ENCODE data around the gene HSPBP1. TPM values are rescaled to one million over a fixed set of nuclear protein-coding genes. Genes with fewer than 3 reads are reported as not detected.
A peak's percentile ranks its signal among the peaks of the same experiment; 100 is the strongest.

The HSPBP1 gene
- polyA plus RNA-seq, 4 donors = 20.7 to 46.5 (median 25.4) TPM

- no peak for DNase-seq (ENCODE audit: low read depth in 4 of 4, low spot score in 3 of 4)
Measured at GRCh38 chr19:55305983-55306562, 26.2 kb upstream of the HSPBP1 start.

DNA sequence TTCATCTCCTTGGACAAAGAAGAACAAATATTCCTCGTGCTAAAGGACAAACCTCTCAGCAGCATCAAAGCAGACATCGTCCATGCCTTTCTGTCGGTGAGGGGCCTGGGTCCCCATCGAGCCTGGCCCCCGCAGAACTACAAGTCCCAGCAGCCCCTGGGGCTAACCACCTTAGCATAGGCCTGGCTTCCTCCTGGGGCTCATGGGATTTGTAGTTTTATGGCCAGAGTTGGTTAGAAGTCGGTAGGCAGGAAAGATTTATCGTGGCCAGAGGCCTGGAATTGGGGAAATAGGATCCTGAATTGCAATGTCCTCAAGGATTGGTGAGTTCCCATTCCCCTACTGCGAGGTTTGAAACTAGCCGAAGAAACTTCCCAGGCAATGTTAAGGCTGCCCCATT is 25.6 kb upstream of the HSPBP1 start:
- DNase-seq (ENCODE audit: low read depth in 4 of 4, low spot score in 3 of 4) = no peak

GRCh38 chr19:55304980-55305379 is 25.1 kb upstream of the HSPBP1 start:
- DNase-seq (ENCODE audit: low read depth in 4 of 4, low spot score in 3 of 4) = no peak

DNA sequence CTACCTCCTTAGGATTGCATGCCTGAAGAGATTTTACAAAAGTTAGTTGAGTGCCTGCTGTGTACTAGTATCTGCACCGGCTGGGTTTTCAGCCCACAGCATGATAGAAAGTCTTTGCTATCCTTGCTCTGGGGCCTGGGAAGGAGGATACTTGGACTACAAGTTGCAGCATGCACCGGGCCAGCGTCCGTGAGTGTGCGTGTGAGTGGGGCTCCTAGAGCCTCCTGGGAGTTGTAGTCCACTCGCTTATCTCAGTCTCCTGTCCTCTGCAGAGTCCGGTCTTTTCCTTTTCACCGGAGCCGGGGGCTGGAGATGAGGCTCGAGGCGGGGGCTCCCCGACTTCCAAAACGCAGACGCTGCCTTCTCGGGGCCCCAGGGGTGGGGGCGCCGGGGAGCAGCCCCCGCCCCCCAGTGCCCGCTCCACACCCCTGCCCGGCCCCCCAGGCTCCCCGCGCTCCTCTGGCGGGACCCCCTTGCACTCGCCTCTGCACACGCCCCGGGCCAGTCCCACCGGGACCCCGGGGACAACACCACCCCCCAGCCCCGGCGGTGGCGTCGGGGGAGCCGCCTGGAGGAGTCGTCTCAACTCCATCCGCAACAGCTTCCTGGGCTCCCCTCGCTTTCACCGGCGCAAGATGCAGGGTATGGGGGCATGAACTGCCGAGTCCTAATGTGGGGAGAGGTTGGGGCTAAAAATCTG is 24.5 kb upstream of the HSPBP1 start:
- no peak for DNase-seq (ENCODE audit: low read depth in 4 of 4, low spot score in 3 of 4)

- DNase-seq (ENCODE audit: low read depth in 4 of 4, low spot score in 3 of 4) = no peak
Measured at GRCh38 chr19:55303477-55303876, 23.6 kb upstream of the HSPBP1 start.

- DNase-seq (ENCODE audit: low read depth in 4 of 4, low spot score in 3 of 4) = no peak
Measured at GRCh38 chr19:55302318-55302703, 22.4 kb upstream of the HSPBP1 start.

DNA sequence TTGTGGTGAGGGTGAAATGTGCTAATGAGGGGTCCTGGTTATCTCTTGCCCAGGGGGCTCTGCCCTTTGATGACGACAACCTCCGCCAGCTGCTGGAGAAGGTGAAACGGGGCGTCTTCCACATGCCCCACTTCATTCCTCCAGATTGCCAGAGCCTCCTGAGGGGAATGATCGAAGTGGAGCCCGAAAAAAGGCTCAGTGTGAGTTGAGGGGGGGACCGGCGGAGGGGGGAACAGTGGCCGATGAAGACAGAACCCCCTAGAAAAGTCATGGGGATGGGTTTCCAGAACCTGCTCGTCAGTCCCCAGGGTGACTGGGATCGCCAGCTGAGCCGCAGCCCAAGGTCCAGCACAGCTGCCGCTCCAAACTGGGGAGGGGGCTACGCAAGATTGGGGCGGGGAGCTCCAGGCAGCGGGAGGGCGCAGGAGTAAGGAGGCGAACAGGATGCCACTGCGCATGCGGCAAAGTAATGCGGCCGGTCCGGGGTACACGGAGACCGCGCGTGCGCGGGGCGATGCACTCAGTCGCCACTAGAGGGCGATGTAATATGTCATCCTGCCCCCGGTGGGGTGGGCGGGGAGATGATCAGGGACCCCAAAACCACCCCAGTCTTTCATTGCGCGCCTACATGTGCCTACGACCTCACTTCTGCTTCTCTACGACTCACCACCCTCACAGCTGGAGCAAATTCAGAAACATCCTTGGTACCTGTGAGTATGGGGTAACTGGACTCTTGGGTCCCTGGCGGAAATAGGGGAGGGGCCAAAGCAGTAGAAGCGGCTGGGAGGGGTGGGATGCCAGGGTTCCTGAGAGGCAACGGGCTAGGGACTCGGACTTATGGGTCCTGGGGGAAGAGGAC is 21.8 kb upstream of the HSPBP1 start:
- peak in 2 of 4 donors; percentile 61 to 69 for DNase-seq (ENCODE audit: low read depth in 4 of 4, low spot score in 3 of 4)

GRCh38 chr19:55300886-55301458 is 21.1 kb upstream of the HSPBP1 start:
- DNase-seq (ENCODE audit: low read depth in 4 of 4, low spot score in 3 of 4) = no peak

DNA sequence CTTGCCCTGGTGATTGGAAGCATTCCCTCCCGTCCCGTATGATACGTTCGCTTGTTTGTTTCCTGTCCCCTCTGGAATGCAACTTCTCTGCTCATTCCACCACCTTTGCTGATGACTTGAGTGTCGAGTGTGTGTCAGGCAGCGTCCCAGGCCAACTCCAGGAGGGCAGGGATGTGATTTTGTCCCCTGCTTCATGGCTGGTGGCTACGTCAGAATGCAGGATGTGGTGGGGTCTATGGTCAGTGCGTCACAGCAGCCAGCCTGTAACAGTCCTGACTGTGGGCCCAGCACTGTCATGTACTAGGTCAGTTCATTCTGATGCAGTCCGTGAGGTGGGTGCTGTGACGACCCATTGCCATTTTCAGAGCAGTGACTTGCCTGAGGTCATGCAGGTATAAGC is 20.1 kb upstream of the HSPBP1 start:
- no peak for DNase-seq (ENCODE audit: low read depth in 4 of 4, low spot score in 3 of 4)

DNA sequence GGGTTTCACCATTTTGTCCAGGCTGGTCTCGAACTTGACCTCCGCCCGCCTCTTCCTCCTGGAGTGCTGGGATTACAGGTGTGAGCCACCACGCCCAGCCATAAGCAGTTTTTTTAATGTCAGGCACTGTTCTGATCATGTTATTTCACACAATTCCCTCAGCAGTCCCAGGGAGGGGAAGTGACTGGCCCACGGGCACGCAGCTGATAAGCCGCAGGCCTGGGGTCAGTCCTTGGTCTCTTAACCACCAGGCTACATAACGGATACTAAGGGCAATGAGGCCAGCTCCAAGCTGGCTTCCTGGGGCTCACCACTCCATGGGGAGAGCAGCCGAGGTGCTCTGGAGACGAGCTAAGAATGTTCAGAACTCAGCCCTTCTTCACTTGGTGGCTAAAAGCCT is 17.4 kb upstream of the HSPBP1 start:
- DNase-seq (ENCODE audit: low read depth in 4 of 4, low spot score in 3 of 4) = no peak

GRCh38 chr19:55289117-55289796 is 9.3 kb upstream of the HSPBP1 start:
- no peak for DNase-seq (ENCODE audit: low read depth in 4 of 4, low spot score in 3 of 4)

DNA sequence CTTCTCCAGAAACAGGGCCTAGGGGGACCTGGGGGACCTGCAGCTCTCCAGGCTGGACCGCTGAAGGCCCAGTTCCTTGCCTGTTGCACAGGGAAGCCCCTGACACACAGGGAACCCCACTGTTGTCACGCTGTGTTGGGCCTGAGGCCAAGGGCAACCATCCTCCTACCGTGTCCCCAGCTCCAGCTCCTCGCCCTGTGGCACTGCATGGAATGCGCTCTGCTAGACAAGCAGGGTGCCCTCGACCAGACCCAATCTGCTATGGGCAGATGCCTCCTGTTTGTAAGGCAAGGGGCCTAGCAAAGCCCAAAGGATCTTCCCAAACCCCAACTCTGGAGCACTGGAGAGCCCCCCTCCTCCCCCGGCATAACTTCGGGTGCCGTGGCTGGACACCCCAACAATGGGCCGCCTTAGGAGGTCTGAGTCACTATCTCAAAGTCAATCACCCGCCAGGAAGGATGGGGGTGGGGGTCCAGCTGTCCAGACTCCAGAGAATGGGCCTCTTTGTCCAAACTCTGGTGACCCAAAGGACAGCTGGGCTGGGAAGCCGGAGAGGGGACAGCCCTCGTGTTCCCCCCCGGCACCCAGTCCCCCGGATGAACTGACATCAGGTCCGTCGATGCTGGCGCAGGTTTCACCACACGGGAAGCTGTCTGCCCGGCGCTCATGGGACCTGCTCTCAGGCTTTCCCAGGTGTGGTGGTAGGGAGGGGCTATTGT is 7.6 kb upstream of the HSPBP1 start:
- DNase-seq (ENCODE audit: low read depth in 4 of 4, low spot score in 3 of 4) = no peak

DNA sequence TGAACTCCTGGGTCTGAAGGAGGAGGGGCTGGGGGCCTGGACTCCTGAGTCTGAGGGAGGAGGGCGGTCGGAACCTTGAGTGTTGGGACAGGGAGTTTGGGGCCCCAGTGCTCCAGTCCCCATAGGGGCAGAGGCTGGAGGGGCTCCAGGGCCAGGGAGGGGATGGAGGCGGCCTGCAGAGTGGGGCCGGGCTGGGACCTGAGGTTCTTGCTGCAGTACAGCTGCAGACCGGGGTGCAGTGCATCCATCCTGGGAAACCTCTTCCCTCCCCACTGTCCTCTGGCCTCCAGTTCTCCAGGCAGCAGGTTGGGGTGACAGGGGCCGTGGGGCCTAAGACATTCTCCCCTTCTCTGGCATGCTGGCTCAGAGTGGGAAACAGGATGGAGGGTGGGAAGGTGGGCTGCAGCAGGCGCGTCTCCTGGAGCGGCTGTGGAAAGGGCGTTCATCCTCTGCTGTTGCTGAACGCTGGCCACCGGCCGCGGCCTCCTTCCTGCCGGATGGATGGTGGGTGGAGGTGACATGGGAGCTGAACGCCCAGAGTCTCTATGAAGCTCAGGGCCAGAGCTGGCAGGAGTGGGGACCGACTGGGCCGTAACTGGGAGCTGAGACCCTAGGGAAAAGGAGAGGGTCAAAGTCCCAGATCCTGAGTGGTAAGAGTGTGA is 5.5 kb upstream of the HSPBP1 start:
- no peak for DNase-seq (ENCODE audit: low read depth in 4 of 4, low spot score in 3 of 4)

DNA sequence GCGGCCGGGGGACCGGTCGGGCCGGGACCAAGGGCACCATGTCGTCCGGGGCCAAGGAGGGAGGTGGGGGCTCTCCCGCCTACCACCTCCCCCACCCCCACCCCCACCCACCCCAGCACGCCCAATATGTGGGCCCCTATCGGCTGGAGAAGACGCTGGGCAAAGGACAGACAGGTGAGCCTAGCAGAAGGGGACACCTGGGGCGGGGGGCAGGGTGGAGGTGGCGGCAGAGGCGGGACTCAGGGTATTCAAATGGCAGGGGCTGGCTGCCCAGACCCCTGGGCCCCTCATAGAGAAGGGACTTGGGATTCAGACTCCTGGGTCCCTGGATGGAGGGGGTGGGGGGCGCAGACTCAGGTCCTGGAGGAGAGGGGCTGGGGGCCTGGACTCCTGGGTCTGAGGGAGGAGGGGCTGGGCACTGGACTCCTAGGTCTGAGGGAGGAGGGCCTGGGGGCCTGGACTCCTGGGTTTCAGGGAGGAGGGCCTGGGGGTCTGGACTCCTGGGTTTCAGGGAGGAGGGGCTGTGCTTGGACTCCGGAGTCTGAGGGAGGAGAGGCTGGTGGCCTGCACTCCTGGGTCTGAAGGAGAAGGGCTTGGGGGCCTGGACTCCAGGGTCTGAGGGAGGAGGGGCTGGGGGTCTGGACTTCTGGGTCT is 4.6 kb upstream of the HSPBP1 start:
- DNase-seq (ENCODE audit: low read depth in 4 of 4, low spot score in 3 of 4) = no peak

GRCh38 chr19:55283548-55284377 is 3.9 kb upstream of the HSPBP1 start, which contains the start of gene BRSK1:
Gene BRSK1 (plus strand): TSS chr19:55283997. CDS start chr19:55284443, 446 bp downstream.
- peak in 1 of 4 donors; percentile 65 for DNase-seq (ENCODE audit: low read depth in 4 of 4, low spot score in 3 of 4)

GRCh38 chr19:55279340-55279739 is 570 bp downstream of the HSPBP1 start:
- no peak for DNase-seq (ENCODE audit: low read depth in 4 of 4, low spot score in 3 of 4)

DNA sequence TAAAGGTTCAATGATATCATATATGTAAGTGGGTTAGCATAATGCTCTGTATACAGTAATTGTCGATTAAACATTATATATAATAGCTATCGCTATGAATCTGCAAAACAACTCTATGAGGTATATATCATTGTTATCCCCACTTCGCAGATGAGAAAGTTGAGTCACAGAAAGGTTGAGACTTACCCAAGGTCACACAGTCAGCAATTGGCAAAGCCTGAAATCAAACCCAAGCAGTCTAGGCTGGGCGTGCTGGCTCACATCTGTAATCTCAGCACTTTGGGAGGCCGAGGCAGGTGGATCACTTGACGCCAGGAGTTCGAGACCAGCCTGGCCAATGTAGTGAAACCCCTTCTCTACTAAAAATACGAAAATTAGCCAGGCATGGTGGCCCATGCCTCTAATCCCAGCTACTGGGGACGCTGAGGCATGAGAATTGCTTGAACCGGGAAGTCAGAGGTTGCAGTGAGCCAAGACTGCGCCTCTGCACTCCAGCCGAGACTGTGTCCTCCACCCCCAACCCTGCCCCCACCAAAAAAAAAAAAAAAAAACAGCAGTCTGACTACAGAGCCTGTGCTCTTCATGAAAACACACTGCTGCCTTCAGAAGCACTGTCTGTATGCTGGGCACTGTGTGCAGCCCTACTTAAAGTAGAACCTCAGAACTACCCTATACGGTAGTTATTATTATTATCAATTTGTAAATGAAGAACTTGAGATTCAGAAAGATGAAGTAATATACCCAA is 1.3 kb downstream of the HSPBP1 start:
- no peak for DNase-seq (ENCODE audit: low read depth in 4 of 4, low spot score in 3 of 4)
